Nephron progenitor cell (in vitro differentiated cells): ENCODE results near the gene GNS.

Source experiments
- DNase-seq: peaks from one replicate; pipeline ENCODE4 v3.0.0; 2021
- H3K27ac Mint-ChIP-seq: 2 replicates; pipeline ENCODE4 v1.8.0; 2021; ENCODE audit warnings: mild to moderate bottlenecking, moderate library complexity, mixed read lengths
- H3K27me3 Mint-ChIP-seq: 2 replicates; pipeline ENCODE4 v1.8.0; 2021; ENCODE audit warnings: mild to moderate bottlenecking, low read depth, mixed read lengths; ENCODE audit not compliant: poor library complexity
- H3K36me3 Mint-ChIP-seq: 2 replicates; pipeline ENCODE4 v1.8.0; 2021; ENCODE audit warnings: low read depth, mixed read lengths
- H3K4me1 Mint-ChIP-seq: 2 replicates; pipeline ENCODE4 v1.8.0; 2021; ENCODE audit warnings: mixed read lengths
- H3K4me3 Mint-ChIP-seq: 2 replicates; pipeline ENCODE4 v1.8.0; 2021; ENCODE audit warnings: mild to moderate bottlenecking, moderate library complexity, mixed read lengths
- H3K9me3 Mint-ChIP-seq: 2 replicates; pipeline ENCODE4 v1.8.0; 2021; ENCODE audit warnings: mild to moderate bottlenecking, moderate library complexity, mixed read lengths
- CTCF ChIP-seq: fragments of 200-600 bp; sonication (generic); IDR thresholded peaks from 2 replicates; pipeline ENCODE4 v1.5.0; 2021; ENCODE audit warnings: antibody characterized with exemption

GNS gene

GRCh38 chr12:64699504-64700115 is 59.6 kb downstream of the GNS start:
- DNase-seq, result no peak
- no peak overlapping the region for H3K27ac Mint-ChIP-seq
- H3K4me1 Mint-ChIP-seq, result peaks cover 39% of the 10 kb centered on the region
- no peak overlapping the region for H3K4me3 Mint-ChIP-seq
- no peaks in the 10 kb centered on the region for H3K9me3 Mint-ChIP-seq
- no peaks in the 10 kb centered on the region for H3K27me3 Mint-ChIP-seq
- H3K36me3 Mint-ChIP-seq, result peaks cover 30% of the 10 kb centered on the region
- TF ChIP-seq CTCF, result no peak

- TF ChIP-seq CTCF, result peak; percentile 23
- Mint-ChIP-seq H3K27me3 (no peaks in the 10 kb centered on the region), H3K36me3 (peaks cover 34% of the 10 kb centered on the region), H3K9me3 (no peaks in the 10 kb centered on the region), H3K4me3 (no peak overlapping the region), H3K27ac (no peak overlapping the region), H3K4me1 (peaks cover 65% of the 10 kb centered on the region)
- no peak for DNase-seq
Observed at GRCh38 chr12:64696080-64696741, 63.0 kb downstream of the GNS start.

- Mint-ChIP-seq H3K9me3 (no peaks in the 10 kb centered on the region), H3K4me3 (peak overlapping the region; percentile 17), H3K27me3 (no peaks in the 10 kb centered on the region), H3K27ac (peak overlapping the region; percentile 80), H3K36me3 (peaks cover 29% of the 10 kb centered on the region), H3K4me1 (peaks cover 61% of the 10 kb centered on the region)
- no peak for TF ChIP-seq CTCF
- DNase-seq, result no peak
Observed at GRCh38 chr12:64695550-64695949, 63.7 kb downstream of the GNS start.

GRCh38 chr12:64694130-64695040 is 64.8 kb downstream of the GNS start:
- no peak for DNase-seq
- Mint-ChIP-seq H3K36me3 (peaks cover 19% of the 10 kb centered on the region), H3K27me3 (no peaks in the 10 kb centered on the region), H3K4me3 (peak overlapping the region; percentile 2), H3K4me1 (peaks cover 60% of the 10 kb centered on the region), H3K27ac (peak overlapping the region; percentile 61), H3K9me3 (no peaks in the 10 kb centered on the region)
- TF ChIP-seq CTCF, result no peak

GRCh38 chr12:64691795-64692583 is 67.2 kb downstream of the GNS start:
- Mint-ChIP-seq H3K36me3 (peaks cover 24% of the 10 kb centered on the region), H3K27me3 (no peaks in the 10 kb centered on the region), H3K4me1 (peaks cover 81% of the 10 kb centered on the region), H3K9me3 (no peaks in the 10 kb centered on the region), H3K4me3 (peak overlapping the region; percentile 69), H3K27ac (peak overlapping the region; percentile 99)
- DNase-seq, result no peak
- TF ChIP-seq CTCF, result no peak
